Measurements from ENCODE around the gene RIPOR3.
"Not testable (repeated sequence)": the region's sequence is repeated elsewhere in the genome, so short reads cannot be mapped to it uniquely, and the experiment has no call there.

RIPOR3 gene

DNA sequence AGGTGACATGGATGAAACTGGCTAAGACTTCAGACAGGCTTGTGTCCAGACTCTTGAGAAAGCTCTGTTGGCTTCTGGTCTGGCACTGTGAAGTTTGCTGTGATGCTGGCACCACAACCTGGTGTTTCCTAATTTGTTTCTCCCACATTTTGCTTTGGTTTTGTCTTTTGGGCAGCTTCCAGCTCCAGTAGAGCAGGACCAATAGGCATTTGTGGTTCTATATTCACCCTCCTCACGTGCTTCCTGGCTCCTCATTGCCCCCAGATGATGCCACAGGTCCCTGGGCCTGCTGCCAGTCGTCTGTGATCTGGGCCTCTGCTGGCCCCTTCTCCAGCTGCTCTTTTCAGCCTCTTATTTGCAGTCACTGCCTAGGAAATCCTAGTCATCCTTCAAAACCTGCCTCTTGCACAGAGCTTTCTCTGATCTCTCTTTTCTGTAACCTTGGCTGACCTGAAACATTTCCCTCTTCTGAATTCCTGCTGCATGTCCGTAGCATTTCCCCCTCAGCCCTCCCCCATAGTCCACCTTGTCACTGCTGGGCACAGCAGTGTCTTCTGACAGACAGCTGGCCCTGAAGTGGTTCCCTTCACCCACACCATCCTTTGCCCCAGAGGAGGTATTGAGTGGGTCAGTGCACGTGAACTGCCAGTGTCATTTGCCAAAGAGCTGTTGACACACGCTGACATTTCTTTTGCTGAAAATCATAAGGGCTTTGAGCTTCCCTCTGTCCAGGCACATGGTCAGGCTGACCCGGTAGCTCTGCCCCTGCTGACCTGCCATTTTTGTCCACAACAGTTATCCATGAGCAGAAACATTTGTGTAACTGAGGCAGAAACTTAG, 118.2 kb downstream of the RIPOR3 start:
- peak in 12 of 14 donors; percentile 11 to 79 (median 39) for DNase-seq

DNA sequence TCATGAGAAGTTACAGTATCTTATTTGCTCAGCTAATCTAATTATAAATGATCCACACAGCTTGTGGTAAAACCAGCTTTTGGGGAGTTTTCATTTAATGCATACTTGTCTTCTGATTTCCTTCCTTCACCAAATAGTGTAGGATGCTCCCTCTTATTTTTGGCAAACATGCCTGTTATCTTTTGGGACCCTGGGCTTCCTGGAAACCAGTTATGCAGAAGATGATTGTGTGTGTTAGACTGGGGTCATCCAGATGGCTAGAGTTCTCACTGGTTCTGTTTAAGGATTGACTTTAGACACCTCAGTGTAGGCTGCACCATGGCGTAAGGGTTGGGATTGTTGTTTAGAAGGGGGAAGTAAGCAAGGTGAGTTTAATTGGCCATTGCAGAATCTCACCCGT, 119.9 kb downstream of the RIPOR3 start:
- DNase-seq = no peak

DNA sequence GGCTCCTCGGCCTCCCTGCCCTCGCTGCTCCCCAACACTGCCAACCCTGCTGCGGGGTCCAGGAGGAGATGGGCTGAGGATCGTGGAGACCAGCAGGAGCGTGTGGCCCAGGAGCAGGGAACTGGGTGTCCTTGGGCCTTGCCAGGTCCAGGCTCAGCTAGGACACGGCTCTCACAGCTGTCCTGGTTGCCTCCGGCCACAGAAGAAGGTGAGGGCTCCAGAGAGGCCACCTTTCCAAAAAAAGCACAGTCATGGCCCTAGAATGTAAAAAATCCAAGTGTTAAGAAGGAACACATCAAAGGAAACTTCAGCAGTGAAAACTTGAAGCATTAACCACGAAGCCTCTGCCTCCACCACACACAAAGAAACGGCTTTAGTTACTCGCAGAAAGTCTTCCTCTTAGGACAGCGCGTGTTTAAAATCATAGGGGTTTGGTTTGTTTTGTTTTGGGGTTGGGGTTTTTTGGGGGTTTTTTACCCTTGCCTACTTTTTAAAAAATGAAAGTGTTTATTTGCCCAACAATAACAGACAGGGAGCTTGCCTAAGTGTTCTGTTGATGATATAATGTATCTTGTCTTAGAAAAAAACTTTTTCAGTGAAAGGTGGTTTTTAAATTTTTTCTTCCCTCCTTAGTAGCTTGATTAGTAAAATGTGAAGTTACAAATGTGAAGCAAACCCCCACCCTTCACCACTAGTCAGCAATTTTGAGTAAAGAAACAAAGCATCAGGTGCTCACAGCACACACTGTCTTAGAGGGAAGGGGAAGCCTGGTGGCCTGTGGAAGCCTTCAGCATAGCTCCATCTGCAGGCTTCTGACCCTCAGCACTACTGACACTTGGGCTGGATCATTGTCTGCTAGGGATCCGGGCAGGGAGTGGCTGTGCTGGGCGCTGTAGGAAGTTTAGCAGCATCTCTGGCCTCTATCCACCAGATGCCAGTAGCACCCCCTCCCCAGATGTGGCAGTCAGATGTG, 121.2 kb downstream of the RIPOR3 start:
- DNase-seq = no peak

DNA sequence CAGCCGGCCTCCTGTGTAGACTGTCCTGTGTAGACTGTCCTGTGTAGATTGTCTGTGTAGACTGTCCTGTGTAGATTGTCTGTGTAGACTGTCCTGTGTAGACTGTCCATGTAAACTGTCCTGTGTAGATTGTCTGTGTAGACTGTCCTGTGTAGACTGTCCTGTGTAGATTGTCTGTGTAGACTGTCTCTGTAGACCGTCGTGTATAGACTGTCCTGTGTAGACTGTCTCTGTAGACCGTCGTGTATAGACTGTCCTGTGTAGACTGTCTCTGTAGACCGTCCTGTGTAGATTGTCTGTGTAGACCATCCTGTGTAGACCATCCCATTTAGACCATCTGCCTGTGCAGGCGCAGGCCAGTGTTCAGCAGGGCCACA, 121.9 kb downstream of the RIPOR3 start:
- DNase-seq = not testable (repeated sequence)

DNA sequence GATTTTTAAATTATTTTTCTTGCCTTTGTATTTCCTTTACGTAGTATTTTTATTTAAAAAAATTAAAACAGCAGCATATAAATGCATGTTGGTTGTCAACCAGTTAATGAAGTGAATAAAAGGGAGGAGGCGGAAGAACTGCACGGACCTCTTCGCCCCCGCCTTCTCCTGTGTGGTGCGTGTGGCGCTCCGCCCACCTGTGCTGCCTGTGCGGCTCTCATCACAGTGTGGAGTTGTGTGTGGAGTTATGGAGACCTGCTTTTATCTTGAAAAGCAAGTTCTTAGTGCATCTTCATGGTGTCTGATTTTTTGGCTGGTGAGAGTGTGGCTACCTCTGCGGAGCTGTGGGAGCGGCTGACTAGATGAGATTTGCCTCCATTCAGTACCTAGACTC, 122.8 kb downstream of the RIPOR3 start:
- DNase-seq = no peak

DNA sequence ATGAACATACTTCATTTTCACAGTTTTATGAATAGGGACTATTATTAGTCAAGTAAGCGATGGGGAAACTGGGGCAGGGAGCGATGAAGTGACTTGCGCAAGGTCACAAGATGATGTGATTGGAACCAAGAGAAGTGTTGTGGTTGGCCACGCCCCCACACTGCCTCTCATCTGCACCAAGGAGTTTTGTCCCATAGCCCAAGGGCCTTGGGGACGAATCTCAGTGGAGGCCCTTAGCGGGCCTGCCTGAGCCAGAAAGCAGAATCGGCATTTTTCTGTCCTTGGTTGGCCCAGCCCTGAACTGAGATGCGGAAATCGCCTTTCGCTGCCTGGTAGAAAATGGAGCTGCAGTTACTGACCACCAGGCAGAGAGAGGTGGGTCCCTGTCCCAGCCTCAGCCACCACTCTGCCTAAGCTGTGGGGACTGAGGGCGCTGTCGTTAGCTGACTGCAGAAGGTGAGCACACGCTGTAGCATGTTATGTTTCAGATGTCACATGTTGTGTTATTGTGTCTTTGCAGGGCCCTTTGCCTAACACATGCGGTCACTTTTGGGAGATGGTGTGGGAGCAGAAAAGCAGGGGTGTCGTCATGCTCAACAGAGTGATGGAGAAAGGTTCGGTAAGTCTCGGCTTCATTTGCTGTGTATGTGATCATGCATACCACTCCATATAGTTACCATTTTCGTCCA, 123.3 kb downstream of the RIPOR3 start:
- DNase-seq = no peak

DNA sequence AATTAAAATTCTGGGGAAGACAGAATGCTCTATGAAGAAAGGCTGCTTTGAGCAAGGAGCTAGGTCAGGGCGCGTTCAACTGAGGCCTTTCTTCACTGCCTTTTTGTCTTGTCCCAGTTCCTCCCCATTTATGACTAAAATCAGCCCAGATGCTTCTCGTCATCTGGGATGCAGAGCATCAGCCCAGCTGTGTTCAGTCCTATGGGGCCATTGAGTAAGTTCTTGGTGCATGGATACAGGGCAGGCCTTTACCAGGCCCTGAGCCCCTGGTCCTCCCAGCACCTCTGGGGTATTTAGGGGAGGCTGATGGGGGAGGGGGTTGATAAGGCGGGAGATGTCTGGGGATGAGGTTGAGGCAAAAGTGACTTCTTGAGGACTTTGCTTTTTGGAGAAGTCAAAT, 125.5 kb downstream of the RIPOR3 start:
- no peak for DNase-seq

DNA sequence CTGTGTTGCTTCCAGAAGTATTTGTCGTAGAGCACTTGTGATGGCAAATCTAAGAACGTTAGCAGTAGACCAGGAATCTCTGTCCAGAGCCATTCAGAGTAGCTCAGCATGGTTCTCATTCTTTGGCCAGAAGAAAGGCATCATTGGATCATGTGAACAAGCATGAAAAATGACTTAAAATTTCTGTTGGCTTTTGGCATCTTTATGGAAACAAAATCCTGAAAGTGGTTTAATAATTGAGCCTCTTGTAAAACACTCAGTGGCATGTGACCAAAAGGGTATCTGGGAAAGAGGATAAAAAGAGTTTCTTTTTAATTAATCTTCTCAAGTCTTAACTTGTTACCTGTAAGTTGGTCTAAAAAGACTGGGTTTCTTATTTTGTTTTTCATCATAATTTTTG, 126.0 kb downstream of the RIPOR3 start:
- DNase-seq = no peak

DNA sequence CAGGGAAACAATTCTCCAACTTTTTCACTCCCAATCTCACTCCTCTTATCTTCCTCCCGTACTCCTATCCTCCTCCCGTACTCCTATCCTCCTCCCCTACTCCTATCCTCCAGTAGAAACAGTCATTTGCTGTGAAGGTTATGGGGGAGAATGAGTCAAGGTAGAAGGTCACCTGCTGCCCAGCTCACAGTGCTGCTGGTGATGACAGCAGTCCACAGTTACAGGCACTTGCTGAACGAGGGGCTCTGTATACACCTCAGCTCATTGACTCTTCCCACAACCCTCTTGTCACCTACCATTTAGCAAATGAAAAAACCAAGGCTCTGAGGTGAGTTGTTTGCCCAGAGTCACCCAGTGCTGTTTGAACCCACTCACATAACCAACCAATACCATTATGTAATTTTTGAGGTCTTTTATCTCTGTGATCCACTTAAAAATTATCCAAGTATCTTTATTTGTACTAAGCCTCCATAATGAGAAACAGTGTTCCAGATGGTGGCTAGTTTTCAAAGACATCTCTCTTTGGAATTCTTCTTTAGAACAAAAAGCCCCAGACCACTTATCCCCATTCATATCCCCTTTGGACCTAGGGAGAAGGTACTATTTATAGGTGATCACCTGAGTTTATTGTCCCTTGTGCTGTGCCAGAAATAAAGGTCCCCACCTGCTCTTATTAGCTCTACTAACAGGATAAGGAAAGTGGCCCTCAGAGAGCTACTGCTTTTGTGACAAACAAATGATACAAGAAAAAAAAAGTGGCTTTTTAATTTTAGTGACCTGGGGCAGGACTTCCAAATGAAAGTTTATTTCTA, 128.0 kb downstream of the RIPOR3 start:
- DNase-seq = no peak

DNA sequence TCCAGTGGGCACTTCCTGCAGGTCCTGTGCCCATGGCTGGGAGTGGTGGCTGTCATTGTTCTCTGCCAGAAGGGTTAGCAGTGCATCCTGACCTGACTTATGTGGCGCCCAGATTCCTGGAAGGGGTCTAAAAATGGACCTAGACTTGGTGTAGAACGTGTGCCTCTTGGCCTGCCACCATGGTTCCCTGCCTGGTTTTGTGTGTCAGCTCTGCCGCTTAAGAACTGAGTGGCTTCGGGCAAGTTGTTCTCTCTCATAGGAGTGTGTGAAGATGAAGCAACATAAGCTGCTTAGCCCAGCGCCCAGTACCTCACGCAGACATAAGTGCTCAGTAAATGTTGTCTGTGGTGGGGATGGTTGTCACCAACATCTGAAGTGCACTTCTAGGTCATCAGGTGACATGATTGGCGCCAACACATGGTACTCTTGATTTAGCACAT, 129.1 kb downstream of the RIPOR3 start:
- no peak for DNase-seq

DNA sequence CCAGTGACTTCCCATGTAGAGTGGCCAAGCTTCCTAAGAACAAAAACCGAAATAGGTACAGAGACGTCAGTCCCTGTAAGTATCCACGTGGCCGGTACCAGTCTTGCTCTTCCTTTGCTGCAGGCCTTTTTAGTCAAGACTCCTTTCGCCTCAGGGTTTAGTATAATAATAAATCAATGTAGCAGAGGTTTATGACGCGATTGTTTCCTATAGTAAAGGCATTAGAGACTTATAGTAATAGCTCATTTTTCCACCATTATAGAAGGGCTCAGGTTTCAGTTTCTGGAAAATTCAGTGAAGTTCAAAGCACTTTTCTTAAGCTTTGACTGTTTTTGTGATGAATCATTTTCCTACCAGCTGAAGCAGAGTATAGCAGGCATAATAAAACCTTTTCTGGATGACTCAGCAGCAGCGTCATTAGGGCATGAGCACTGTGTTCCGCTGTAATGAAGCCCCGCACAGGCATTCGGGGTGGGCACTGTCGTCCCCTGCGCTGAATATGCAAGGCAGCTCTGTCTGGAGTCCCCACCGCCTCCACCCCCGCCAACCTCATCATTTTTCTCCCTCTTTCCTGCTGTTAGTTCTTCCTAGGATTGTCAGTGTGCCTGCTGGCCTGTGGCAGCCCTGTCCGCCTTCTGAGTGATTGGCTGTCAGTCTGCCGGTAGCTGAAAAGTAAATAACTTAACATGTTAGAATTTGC, 129.8 kb downstream of the RIPOR3 start:
- DNase-seq = peak in 2 of 14 donors; percentile 9 to 71

DNA sequence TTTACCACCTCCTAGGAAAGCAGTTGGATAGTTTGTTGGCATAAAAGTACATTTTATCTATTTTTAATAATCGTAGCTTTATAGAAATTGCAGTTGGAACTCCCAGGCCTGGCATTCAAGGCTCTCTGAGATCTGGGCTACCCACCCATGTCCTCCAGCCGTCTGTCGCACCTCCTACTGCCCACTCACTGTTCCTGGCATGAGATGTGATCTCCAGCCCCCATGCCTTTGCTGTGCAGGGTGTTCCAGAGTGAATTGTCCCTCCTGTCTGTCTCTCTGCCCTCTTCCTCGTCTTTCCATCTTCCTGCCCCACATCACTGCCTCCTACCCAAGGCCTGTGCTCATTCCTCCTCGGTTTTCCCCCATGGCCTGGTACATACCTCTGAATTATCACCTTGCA, 130.5 kb downstream of the RIPOR3 start:
- DNase-seq = no peak

DNA sequence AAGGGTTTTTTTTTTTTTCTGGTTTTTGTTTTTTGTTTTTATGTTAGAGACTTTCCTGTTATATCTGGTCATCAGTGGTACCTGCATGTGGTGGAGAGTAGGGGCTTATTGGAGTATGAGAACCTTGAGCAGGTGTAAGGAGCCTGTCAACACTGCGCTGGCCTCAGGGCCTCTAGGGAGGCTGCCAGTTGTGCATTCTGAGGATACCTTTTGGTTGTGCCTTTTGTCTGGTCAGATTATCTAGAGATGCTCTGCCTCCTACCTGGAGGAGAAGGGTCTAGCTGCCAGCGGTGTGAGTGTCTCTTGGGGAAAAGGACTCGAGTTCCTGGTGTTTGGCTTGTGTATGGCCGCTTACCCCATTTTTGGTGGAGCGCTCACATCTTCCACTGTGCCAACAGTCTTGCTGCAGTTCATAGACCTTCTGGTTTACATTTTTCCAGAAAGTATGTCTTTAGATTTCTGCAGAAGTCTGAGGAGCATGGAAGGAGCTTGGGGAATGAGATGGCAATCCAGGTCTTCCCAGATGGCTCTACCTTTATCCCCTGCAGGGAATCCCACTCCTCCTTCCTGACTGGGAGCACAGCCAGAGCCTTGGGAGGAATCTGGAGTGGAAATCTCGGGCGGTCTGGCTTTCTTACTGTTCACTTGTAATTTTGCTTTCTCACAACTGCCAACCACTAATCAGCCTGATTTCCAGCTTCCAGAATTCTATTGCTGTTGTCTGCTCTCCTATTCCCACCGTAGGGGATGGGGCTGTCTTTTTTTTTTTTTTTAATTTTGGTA, 131.3 kb downstream of the RIPOR3 start:
- no peak for DNase-seq

DNA sequence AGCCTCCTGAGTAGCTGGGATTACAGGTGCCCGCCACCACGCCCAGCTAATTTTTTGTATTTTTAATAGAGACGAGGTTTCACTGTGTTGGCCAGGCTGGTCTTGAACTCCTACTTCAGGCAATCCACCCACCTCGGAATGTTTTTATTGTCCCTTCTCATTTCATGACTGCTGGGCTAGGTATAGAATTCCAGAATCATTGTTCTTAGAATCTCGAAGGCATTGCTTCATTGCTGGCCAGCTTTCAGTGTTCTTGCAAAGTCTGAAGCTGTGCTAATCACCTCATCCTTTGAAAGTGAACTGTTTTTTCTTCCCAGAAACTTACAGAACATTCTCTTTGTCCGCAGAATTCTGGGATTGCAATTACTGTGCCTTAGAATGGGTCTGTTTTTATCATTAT, 132.2 kb downstream of the RIPOR3 start:
- no peak for DNase-seq

DNA sequence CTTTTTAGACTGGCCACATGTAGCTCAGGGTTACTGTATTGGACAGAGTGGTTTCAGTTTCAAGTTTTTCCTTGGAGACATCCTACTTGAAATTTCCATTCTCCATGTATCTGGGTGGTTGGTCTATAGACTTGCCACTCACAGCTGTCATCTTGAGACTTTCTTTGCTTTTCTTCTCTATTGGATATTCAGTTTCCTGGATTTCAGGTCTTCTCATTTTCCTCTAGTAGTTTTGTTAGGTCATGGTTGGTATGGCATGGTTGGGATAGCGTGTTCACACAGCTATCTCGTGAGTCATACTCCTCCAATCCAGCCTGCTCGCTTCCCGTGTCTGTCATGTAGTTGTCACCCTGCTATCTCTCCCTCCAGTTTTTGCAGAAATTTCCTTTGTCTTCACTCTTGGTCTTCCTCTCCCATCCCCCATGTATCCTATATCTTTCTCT, 132.8 kb downstream of the RIPOR3 start:
- no peak for DNase-seq

DNA sequence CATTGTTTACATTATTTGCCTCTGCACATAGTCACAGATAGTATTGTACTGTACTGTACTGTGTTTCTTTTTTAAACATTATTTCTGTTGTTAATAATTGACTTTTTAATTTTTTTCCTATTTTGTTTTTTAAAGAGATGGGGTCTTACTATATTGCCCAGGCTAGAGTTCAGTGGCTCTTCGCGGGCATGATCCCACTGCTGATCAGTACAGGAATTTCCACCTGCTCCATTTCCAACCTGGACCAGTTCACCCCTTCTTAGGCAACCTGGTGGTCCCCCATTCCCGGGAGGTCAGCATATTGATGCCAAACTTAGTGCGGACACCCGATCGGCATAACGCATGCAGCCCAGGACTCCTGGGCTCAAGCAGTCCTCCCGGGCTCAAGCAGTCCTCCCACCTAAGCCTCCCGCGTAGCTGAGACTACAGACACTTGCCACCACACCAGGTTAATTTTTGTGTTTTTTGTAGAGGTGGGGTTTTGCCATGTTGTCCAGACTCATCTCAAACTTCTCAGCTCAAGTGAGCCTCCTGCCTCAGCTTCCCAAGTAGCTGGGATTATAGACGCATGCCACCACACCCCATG, 133.7 kb downstream of the RIPOR3 start:
- no peak for DNase-seq

DNA sequence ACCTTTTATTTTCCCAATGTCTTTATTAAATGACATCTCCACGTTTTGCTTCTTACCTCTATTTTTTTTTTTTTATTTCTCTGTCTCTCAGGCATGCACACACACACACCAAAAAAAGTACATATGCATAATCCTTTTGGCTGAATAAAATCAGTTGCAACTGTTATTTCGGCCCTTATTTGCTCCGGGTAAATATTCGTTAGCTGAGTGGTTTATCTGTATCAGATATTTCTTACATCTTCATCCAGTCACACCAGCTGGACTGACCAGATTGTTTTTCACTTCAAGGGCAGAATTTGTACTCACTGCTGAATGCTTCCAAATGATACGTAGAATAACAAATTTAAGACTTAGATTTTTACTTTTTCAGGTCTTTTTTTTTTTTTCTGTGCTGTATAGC, 135.7 kb downstream of the RIPOR3 start:
- DNase-seq = no peak

DNA sequence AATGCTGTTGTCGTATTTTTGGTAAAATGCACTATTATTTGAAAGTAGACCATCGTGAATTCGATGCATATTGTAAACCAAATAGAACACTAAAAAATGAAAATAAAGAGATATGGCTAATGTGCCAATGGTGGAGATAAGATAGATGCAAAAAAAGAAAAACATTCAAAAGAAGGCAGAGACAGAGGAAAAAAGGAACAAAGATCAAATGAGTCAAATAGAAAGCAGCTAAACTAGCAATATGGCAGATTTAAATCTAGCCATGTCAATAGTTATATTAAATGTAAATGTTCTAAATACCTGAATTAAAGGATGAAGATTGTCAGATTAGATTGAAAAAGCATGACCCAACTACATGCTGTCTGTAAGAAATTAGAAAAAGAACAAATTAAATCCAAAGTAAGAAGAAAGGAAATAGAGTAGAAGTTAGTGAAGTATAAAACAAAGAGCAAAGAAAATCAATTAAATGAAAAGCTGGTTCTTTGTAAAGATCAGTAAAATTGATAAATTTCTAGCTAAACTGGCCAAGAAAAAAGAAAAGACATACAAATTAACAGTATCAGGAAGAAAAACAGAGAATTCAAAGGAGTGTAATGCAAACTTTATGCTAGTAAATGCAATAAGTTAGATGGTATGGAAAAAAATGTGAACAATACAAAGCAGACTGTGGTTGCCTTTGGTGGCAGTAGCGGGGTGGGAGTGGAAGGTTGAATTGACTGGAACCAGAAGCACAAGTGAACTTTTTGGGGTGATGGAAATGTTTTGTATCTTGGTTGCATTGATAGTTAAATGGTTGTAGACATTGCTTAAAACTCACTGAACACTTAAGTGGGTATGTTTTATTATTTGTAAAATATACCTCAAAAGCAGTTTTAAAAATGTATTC, 136.4 kb downstream of the RIPOR3 start:
- no peak for DNase-seq

DNA sequence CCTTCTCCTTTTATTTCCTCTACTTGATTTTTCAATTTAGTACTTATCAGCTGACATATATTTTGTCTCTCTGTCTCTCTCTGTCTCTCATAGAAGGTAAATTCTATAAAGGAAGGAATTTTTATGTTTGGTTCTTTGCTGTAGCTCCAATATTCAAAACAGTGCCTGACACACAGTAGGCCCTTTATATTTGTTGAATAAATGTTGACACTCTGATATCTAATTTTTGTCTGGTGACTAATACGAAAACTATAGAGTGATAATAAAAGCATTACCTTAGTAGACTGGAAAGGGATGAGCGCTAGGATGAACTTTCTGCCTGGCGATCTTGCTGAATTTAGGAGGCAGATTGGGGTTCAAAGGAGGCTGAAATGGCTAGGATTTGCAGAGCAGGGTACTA, 138.4 kb downstream of the RIPOR3 start:
- DNase-seq = no peak

All from C1 segment of cervical spinal cord (tissue), 14 donors.